Gastrocnemius medialis (tissue), 4 donors: Measurements from ENCODE around the gene SMCO2. TPM values are rescaled to one million over a fixed set of nuclear protein-coding genes. Genes with fewer than 3 reads are reported as not detected.

Source experiments
- ATAC-seq, 2 donors: fragments of 150-250 bp; one replicate each; pipeline ENCODE4 v1.9.1; 2016
- DNase-seq, 2 donors: peaks; one replicate each; pipeline ENCODE4 v3.0.0-alpha.2; 2019
- H3K27ac ChIP-seq, 4 donors: fragments of 200-600 bp; sonication (generic); 1 replicate in 1 of 4; 2 replicates in 3 of 4; pipeline ENCODE4 v1.5.1; 2016 to 2018; ENCODE audit warnings: mild to moderate bottlenecking in 2 of 4, moderate library complexity in 1 of 4
- H3K27me3 ChIP-seq, 3 donors: fragments of 200-600 bp; sonication (generic) in 2 of 3; 1 replicate in 1 of 3; 2 replicates in 2 of 3; pipeline versions ENCODE4 v1.5.1 to v1.6.0; 2016 to 2019; ENCODE audit warnings: mild to moderate bottlenecking in 1 of 3, moderate library complexity in 1 of 3
- H3K36me3 ChIP-seq, 2 donors: fragments of 200-600 bp; sonication (generic) in 1 of 2; one replicate each; pipeline ENCODE4 v1.5.1; 2017 to 2018
- H3K4me1 ChIP-seq, 2 donors: fragments of 200-600 bp; sonication (generic) in 1 of 2; one replicate each; pipeline ENCODE4 v1.5.1; 2016 to 2017; ENCODE audit warnings: mild to moderate bottlenecking in 2 of 2
- H3K4me3 ChIP-seq, 4 donors: fragments of 200-600 bp; sonication (generic) in 3 of 4; 1 replicate in 1 of 4; 2 replicates in 3 of 4; pipeline ENCODE4 v1.5.1; 2016 to 2019; ENCODE audit warnings: mild to moderate bottlenecking in 2 of 4
- H3K9me3 ChIP-seq, 3 donors: fragments of 200-600 bp; sonication (generic) in 2 of 3; 1 replicate in 1 of 3; 2 replicates in 2 of 3; pipeline ENCODE4 v1.5.1; 2016 to 2019
- CTCF ChIP-seq, 5 experiments: fragments of 450-650 bp in 3 of 5; fragments of 200-600 bp in 2 of 5; sonication (generic) in 2 of 5; IDR thresholded peaks in 4 of 5; conservative IDR thresholded peaks in 1 of 5; 1 replicate in 4 of 5; 2 replicates in 1 of 5; pipeline ENCODE4 v1.5.1; 2016 to 2019; ENCODE audit warnings: antibody characterized with exemption in 5 of 5, mild to moderate bottlenecking in 3 of 5, moderate library complexity in 3 of 5
- POLR2A ChIP-seq, 2 donors: fragments of 450-650 bp; IDR thresholded peaks; one replicate each; pipeline ENCODE4 v1.6.1; 2017; ENCODE audit warnings: antibody characterized with exemption in 2 of 2, mild to moderate bottlenecking in 2 of 2, moderate library complexity in 2 of 2
- in situ Hi-C, 4 donors: fragments of 200-750 bp; cut with MboI; loops; one replicate each; pipeline versions ENCODE4 v1.15.0 to v1.8.0; 2017; ENCODE audit warnings: low sequenced_read_pairs in 4 of 4
- intact Hi-C: fragments of 100-400 bp; cut with DNase I; formaldehyde crosslinking; loops from one replicate; pipeline ENCODE4 v1.15.1; 2023; ENCODE audit warnings: low total_unique reads
- total RNA-seq, 4 donors: library from RNA; depleted of rRNA; stranded (reverse); fragments of >200 nt; gene quantifications; one replicate each; pipeline versions ENCODE4 v1.1.0 to v1.2.3, GENCODE V29; 2016

SMCO2 gene
- not detected for total RNA-seq

DNA sequence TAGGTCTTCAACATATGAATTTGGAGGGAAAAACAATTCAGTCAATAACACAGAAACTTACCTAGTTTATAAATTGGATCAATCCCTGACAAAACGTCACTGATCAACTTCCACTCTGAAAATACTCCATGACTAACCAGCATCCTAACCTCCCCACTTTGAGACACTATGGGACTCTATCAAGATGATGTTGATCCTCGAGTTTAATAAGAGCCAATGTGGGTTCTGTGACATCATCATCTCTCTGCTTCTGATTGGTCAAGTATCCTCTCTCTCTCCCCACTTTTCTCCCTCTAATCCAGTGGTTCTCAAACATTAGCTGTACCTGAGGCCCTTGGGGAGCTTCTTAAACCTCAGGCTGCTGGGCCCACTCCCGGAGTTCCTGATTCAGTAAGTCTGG, at the start of gene SMCO2:
Gene SMCO2, plus strand, starts transcription at position 301 of the 400 bp plus-strand sequence. CDS start 23,896 bp downstream, outside the sequence.
- no peaks in the 10 kb centered on the region for H3K27me3 ChIP-seq
- intact Hi-C loops (no loop called here), in situ Hi-C loops (no loop called here)

GRCh38 chr12:27398466-27398865, 48.1 kb upstream of the SMCO2 start:
- no peak for ATAC-seq
- Histone ChIP-seq H3K36me3 (no peaks in the 10 kb centered on the region), H3K9me3 (no peaks in the 10 kb centered on the region), H3K4me3 (no peak overlapping the region), H3K4me1 (no peaks in the 10 kb centered on the region), H3K27ac (no peak overlapping the region), H3K27me3 (no peaks in the 10 kb centered on the region)
- in situ Hi-C loops, result no loop called here
- no peak for DNase-seq
- intact Hi-C loops, result no loop called here
- no peak for TF ChIP-seq POLR2A (IDR thresholded peaks at IDR 0.05)
- TF ChIP-seq CTCF (IDR thresholded peaks at IDR 0.05 in 4 of 5, conservative IDR thresholded peaks at IDR 0.05 in 1 of 5), result no peak

More for the DNA sequence above, at the start of gene SMCO2:
- TF ChIP-seq POLR2A (IDR thresholded peaks at IDR 0.05) (no peak), CTCF (IDR thresholded peaks at IDR 0.05 in 4 of 5, conservative IDR thresholded peaks at IDR 0.05 in 1 of 5) (no peak)
- no peaks in the 10 kb centered on the region for H3K36me3 ChIP-seq
- no peaks in the 10 kb centered on the region for H3K9me3 ChIP-seq
- no peak for ATAC-seq
- H3K27ac ChIP-seq, result no peak within 1 kb of the TSS
- H3K4me1 ChIP-seq, result no peaks in the 10 kb centered on the region
- H3K4me3 ChIP-seq, result no peak within 1 kb of the TSS
- no peak for DNase-seq

DNA sequence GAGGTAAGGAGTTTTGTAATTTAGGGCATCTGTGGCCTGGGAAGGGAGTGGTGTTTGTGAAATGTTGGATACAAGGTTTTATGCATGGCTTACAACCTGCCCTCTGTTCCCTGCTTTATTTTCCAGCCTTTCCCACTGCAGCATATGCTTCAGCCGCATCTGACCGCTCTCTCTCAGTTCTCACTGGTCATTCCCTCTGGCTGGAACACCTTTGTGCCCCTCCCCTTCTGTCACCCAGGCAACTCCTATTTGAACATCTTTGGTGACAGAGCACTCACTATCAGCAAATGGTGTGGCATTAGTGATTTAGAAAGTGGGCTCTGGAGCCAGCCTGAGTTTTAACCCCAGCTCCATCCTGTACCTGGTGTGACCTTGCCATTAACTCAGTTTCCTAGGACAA, 47.5 kb upstream of the SMCO2 start:
- ATAC-seq (no peak), DNase-seq (no peak)
- no peak for TF ChIP-seq CTCF (IDR thresholded peaks at IDR 0.05 in 4 of 5, conservative IDR thresholded peaks at IDR 0.05 in 1 of 5)
- no peak for TF ChIP-seq POLR2A (IDR thresholded peaks at IDR 0.05)
- H3K36me3 ChIP-seq, result no peaks in the 10 kb centered on the region
- no peak overlapping the region for H3K27ac ChIP-seq
- in situ Hi-C loops (no loop called here), intact Hi-C loops (no loop called here)
- no peaks in the 10 kb centered on the region for H3K4me1 ChIP-seq
- no peaks in the 10 kb centered on the region for H3K9me3 ChIP-seq
- no peak overlapping the region for H3K4me3 ChIP-seq
- no peaks in the 10 kb centered on the region for H3K27me3 ChIP-seq

GRCh38 chr12:27400856-27401354, 45.6 kb upstream of the SMCO2 start:
- Histone ChIP-seq H3K27me3 (no peaks in the 10 kb centered on the region), H3K36me3 (no peaks in the 10 kb centered on the region), H3K4me3 (no peak overlapping the region), H3K4me1 (no peaks in the 10 kb centered on the region), H3K9me3 (no peaks in the 10 kb centered on the region), H3K27ac (no peak overlapping the region)
- ATAC-seq (no peak), DNase-seq (no peak)
- intact Hi-C loops (no loop called here), in situ Hi-C loops (no loop called here)
- TF ChIP-seq CTCF (IDR thresholded peaks at IDR 0.05 in 4 of 5, conservative IDR thresholded peaks at IDR 0.05 in 1 of 5) (no peak), POLR2A (IDR thresholded peaks at IDR 0.05) (no peak)

DNA sequence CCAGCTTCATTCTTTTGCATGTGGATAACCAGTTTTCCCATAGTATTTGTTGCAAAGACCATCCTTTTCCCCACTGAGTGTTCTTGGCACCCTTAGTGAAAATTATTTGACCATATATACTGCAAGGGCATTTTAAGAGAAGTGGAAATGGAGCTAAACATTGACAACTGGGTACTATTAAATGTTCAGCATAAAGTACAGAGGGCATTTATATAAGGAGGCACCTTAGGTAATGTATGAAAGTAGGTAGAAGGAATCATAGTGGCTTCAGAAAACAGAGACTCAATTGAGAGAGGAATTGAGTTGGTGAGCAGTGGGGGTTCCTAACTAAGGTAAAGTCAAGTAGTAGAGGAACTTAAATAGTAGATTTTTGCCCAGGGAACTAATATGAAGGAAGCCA, 34.5 kb upstream of the SMCO2 start:
- intact Hi-C loops, result no loop called here
- no peak for ATAC-seq
- in situ Hi-C loops, result no loop called here
- no peak for DNase-seq
- Histone ChIP-seq H3K36me3 (no peaks in the 10 kb centered on the region), H3K4me3 (no peak overlapping the region), H3K27me3 (no peaks in the 10 kb centered on the region), H3K4me1 (no peaks in the 10 kb centered on the region), H3K9me3 (no peaks in the 10 kb centered on the region), H3K27ac (no peak overlapping the region)
- TF ChIP-seq POLR2A (IDR thresholded peaks at IDR 0.05) (no peak), CTCF (IDR thresholded peaks at IDR 0.05 in 4 of 5, conservative IDR thresholded peaks at IDR 0.05 in 1 of 5) (no peak)
